ENCODE results near the gene SPDYE11.
"Not testable (repeated sequence)": the region's sequence is repeated elsewhere in the genome, so short reads cannot be mapped to it uniquely, and the experiment has no call there.

The SPDYE11 gene

GRCh38 chr7:73057811-73058210, at the start of gene SPDYE11:
Gene SPDYE11 (minus strand): TSS chr7:73057911. CDS start chr7:73056111, 1,800 bp downstream.
- not testable (repeated sequence) for DNase-seq (ENCODE audit: low spot score)

- not testable (repeated sequence) for DNase-seq (ENCODE audit: low spot score)
These were observed 28.2 kb upstream of the SPDYE11 start, which contains the start of gene SPDYE9 for GRCh38 chr7:73085938-73086337. Gene SPDYE9 (minus strand): TSS chr7:73086038. CDS start chr7:73084238, 1,800 bp downstream.

GRCh38 chr7:73029666-73030065, 28.0 kb downstream of the SPDYE11 start, which contains the start of gene SPDYE8:
Gene SPDYE8 (minus strand): TSS chr7:73029766. CDS start chr7:73027966, 1,800 bp downstream.
- DNase-seq (ENCODE audit: low spot score), result not testable (repeated sequence)

GRCh38 chr7:73006491-73006890, 51.2 kb downstream of the SPDYE11 start:
- not testable (repeated sequence) for DNase-seq (ENCODE audit: low spot score)

- peak; percentile 82 for DNase-seq (ENCODE audit: low spot score)
These were observed 51.8 kb downstream of the SPDYE11 start for GRCh38 chr7:73005693-73006447.

GRCh38 chr7:73005356-73005692, 52.4 kb downstream of the SPDYE11 start:
- not testable (repeated sequence) for DNase-seq (ENCODE audit: low spot score)

- not testable (repeated sequence) for DNase-seq (ENCODE audit: low spot score)
These were observed 59.7 kb downstream of the SPDYE11 start for GRCh38 chr7:72997887-72998468.
